DMS53 treated with DMSO at 0.1 percent for 48 hours (cell line): ENCODE data around the gene SUPT4H1.
A peak's percentile ranks its signal among the peaks of the same experiment; 100 is the strongest.

Experiments used
- DNase-seq: peaks from one replicate; lab custom pipeline; 2025; ENCODE audit not compliant: unreplicated experiment; lab: John Stamatoyannopoulos, UW

The SUPT4H1 gene

DNA sequence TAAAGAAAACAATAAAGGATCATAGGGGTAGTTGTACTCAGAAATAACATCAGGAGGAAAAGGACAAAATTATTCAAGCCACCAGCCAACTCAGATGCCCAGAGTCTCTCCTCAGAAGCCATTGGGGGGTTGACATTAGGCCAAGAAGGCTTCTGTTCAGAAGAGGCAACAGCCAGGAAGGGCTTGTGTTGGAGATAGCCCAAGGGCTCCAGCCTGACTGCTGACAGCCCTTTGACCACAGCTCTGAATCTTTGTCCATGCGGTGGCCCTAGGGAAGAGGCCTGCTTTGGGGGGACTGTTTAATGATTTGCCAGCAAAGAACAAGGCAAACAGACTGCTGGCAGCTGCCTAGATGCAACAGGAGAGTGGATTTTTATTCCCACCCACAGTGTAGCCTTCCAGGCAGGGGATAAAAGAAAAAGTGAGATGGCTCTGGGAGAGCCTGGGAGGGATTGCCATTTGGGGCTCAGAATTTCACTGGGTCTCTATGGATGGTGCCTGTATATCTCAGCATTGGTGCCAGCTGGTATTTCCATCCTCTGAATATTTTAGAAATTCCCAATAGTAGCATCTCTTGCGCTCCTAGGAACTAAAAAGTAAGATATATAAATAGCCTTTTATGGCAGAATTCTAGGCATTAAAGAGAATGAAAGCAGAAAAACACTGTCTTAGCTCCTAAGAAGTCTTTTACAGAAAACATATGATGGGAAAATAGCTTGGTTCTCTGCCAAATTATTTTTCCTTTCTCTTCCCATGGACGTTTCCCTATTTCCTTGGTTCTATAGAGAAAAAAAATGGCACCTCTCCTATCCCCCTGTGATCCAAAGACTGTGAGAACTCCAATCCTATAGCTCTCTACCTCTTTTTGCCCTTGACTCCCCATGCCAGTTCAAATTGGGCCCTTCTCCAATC, 29.4 kb upstream of the SUPT4H1 start:
- DNase-seq = peak; percentile 70

DNA sequence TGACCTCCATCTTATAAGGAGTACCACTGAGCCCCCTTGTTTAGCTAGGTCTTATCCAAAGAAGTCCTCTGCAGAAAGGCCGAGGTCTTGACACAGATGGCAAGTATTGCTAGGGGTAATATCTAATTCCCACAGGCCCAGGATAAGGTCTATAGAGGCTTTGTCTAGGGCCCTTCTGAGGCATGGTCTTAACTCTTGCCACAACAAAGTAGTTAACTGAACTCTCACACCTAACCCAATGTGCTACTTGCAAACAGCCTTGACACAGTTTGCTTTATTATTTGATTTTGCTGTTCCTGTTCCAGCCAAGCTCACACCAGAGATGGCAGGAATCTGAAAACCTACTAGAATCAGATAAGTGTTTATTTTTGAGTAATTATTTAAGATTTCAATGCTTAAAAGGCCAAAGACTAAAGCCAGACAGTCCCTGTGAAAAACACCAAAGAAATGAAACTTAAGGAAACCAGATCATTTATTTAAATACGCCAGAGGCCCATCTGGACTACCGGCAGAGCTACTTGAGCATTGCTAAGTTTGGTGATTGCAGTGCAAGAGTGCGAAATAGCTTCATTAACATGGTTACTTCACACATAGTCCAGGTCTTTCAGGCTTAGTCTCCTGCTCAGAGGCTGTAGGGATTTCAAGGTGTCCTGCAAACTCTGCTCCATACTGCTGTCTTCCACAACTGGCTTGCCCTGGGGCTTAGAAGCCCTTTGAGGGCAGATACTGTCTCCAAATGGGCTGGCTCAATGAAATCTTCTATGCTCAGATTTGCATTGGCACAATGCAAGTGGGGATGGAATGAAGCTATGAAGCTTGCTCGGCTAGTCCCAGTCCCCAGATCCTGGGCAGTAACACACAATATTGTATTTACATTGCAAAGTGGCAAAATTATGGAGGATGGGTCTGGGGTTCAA, 28.5 kb upstream of the SUPT4H1 start:
- DNase-seq = no peak

- no peak for DNase-seq
Measured at GRCh38 chr17:58379511-58379824, 27.5 kb upstream of the SUPT4H1 start.

DNA sequence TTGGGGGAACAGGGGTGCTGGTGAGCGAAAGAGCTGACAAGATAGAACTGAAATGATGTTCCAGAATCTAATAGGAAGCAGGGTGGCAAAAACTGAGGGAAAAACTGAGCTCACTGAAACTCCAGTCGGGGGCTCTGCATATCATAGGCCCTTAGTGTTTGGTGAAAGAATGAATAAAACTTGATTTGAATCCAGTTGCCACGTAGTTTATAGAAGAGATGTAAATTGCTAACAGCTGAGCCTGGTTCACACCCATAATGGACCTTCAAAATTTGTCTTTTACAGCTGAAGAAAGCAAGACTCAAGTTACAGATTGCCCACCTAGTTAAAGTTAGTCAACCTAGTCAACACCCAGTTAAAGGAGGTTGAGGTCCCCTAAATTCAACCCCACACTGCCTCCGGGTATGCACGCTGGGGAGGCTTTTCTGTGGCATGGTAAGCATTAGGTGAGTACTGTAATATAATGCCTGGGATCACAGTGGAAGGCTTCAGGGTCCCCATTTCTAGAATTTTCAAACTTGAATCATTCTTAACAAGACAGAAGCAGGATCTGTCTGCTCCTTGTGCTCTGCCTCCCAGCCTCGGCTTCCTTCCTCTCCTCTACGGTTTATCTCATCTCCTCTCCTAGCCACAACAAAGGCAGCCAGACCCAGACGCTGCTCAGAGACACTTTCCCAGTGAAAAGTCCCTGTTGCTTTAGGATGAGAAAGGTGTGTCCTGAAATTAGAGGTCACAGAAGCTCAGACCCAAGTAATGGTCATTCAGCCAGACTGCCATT, 26.9 kb upstream of the SUPT4H1 start:
- DNase-seq = no peak

DNA sequence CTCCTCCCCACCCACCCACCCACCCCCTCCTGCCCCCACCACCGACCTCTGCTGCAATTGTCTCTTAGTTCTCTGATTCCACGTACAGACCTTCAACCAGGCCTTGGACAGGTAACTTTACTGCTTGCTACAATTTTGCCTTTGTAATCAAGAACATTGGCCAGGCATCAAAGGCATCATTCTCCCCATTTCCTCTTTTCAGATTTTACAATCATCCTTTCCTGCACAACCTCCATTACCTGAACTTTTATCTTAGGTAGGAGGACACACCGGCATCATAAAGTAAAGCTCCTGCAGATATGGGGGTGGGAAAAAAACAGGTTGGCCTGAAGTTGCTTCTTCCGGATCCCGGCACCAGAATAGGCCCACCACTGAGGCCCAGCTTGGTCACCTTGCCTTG, 25.7 kb upstream of the SUPT4H1 start:
- DNase-seq = no peak

DNA sequence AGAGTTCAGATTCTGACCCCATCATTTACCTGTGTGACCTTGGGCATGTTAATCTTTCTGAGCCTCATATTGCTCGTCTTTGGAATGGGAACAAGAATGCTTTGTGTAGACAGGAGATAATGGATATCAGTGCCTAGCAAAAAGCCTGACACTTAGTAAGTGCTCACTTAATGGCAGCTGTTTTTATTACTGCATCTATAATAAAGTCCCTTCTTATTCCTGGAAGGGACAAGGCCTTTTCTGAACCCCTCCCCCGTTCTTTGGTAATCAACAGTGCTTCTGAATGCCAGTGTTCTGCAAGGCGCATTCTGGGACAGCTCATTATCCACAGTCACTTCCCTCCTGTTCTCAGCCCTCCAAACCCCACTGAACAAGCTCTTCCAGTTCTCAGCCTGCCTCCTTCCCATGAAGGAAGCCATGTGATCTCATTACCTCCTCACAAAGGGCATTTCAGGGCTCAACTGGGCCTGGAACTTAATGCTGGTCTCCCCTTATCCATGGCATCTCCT, 25.1 kb upstream of the SUPT4H1 start:
- peak; percentile 28 for DNase-seq

DNA sequence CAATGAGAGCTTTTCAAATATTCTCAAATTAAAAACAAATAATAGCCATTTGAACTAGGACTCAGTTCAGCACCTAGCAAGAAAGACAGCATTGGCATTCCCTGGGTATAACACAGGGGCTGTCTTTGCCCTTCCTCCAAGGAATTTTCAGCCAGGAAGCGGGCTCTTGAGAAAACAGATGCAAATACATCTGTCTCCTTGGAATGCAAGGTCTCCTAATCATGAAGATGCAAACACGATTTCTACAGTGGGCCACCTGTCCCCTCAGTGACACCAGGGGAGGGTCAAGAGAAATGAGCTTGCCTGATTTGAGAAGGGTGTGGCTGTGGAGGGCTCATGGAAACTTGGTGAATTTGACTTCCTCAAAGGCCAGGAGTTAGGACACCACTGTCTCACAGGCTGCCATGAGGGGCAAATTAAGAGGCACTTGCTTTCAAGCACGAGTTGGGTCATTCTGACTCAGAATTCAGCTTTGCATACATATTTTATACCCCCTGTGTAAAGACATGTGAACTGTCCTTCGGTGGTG, 24.5 kb upstream of the SUPT4H1 start:
- DNase-seq = no peak

DNA sequence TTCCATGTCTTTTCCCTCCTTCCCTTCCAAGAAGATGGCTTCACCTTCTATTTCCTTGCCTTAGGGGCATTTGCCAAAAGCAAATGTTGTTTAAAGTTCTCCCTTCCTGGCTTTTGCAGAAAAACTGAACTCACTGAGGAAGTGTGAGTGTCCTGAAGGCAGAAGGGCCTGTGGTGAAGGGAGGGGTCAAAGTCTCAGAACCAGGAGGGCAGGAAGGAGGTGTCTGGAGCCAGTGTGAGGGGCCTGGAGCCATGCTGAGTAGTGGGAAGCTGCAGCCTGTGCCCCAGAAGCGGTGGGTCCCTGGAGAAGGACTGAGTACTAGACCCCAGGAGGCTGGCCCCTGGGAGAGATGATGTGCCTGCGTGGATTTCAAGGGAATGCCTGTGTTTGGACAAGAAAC, 23.8 kb upstream of the SUPT4H1 start:
- DNase-seq = no peak

GRCh38 chr17:58375256-58375655, 23.3 kb upstream of the SUPT4H1 start:
- no peak for DNase-seq

- DNase-seq = no peak
Measured at GRCh38 chr17:58373923-58374322, 21.9 kb upstream of the SUPT4H1 start.

- DNase-seq = no peak
Measured at GRCh38 chr17:58373003-58373402, 21.0 kb upstream of the SUPT4H1 start.

- no peak for DNase-seq
Measured at GRCh38 chr17:58371300-58371950, 19.4 kb upstream of the SUPT4H1 start.

DNA sequence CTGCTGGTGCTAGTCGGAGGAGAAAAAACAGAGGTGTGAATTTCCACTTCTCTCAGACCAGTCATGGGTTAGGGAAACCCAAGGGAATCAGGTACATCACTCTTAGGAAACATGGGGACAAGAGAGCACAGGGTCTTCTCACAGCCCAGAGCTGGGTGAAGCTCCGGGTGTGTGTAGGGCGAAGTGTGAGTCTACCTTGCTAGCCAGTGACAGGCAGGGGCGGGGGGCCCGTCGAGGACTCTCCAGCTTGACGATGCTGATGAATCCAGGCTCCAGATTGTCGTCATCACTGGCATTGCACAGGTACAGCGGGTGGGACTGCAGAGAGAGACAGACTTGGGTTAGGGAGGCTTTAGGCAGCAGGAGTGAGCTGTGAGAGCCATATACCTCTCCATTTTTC, 18.7 kb upstream of the SUPT4H1 start:
- no peak for DNase-seq

DNA sequence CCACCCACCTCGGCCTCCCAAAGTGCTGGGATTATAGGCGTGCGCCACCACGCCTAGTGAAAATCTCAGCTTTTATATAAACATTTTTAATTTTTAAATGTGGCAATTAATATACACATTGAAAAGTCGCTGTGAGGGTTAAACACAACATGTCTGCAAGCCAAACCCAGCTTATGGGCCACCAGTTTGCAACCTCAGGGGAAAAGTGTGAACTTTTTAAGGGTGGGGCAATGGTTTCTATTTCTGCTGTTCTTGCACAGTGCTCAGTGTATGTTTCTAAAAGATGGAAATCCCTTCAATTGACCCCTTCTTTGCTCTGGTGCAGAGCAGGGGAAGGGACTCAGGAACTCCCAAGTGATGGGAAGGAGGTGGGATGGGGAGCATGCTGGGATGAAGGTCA, 18.3 kb upstream of the SUPT4H1 start:
- DNase-seq = no peak

GRCh38 chr17:58369214-58370031, 17.4 kb upstream of the SUPT4H1 start:
- DNase-seq = no peak

GRCh38 chr17:58368860-58369213, 16.8 kb upstream of the SUPT4H1 start:
- DNase-seq = no peak

DNA sequence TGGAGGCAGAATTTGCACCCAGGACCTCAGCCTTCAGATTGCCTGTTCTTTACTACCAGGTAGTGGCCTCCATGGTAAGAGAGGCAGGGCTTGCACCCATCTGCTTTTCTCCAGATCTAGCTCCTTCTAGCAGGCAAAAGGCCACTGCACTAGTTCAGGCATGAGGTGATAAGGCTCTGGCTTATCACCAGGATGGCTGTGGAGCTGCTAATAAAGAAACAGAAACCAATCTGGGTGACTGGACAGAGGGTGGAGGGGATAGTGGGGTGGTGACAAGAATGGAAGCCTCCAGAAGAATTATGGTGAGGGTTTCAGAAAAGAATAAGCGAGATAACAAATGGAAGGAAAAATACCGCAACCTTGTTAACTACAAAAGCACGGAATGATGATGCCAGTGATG, 15.5 kb upstream of the SUPT4H1 start:
- no peak for DNase-seq

DNA sequence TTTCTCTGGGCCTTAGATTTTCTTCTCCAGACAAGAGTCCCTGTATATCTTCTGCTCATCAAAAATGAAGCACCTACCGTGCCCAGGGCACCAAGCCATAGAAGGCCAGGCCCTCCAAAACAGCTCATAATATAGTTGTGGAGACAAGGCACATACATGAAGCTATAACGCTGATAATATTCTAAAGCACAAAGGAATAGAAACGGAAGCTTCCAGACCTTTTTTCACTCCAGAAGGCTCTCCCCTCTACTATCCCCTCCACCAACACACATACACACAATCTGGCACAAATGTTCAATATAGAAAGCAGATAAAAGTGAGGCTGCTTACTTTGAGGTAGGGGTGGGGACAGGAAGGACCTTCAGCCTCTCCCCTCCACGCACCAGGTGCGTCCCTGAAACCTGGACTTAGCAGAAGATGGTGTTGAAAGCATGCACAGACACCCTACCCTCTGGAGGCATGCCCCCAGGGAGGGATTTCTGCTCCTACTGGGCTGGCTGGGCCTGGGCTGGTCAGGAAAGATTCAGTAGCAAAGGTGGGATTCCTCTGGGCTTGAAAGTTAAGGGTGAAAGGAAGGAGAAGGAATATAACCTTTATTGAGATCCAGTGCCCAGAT, 14.1 kb upstream of the SUPT4H1 start:
- DNase-seq = no peak
